CD4-positive, alpha-beta T cell treated with Interleukin-12 subunit alpha and Interleukin-12 subunit beta, for 1 hour (primary cell): Measurements from ENCODE around the gene TMEM18.
"Not testable (repeated sequence)": the region's sequence is repeated elsewhere in the genome, so short reads cannot be mapped to it uniquely, and the experiment has no call there.

Experiments used
- DNase-seq: peaks from one replicate; pipeline ENCODE4 v3.0.0-alpha.2; 2020

The TMEM18 gene

DNA sequence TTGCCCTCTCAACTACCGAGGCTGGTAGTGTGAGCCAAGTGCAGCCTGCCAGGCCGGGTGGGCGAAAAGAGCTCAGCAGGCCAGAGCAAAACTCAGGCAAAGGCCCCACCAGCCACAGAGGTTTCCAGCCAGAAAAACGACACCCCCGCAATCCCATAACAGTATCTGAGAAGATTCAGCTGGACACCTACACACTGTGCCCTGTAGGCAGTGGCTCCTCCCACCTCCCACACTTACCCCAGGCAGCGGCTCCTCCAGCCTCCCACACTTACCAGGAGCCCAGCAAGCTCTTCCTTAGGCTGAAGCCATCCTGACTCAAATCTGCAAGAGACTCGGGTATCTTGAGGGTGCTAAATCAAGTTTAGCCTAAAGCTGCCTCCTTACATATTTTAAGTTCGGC lies 15.6 kb upstream of the TMEM18 start:
- DNase-seq: no peak

DNA sequence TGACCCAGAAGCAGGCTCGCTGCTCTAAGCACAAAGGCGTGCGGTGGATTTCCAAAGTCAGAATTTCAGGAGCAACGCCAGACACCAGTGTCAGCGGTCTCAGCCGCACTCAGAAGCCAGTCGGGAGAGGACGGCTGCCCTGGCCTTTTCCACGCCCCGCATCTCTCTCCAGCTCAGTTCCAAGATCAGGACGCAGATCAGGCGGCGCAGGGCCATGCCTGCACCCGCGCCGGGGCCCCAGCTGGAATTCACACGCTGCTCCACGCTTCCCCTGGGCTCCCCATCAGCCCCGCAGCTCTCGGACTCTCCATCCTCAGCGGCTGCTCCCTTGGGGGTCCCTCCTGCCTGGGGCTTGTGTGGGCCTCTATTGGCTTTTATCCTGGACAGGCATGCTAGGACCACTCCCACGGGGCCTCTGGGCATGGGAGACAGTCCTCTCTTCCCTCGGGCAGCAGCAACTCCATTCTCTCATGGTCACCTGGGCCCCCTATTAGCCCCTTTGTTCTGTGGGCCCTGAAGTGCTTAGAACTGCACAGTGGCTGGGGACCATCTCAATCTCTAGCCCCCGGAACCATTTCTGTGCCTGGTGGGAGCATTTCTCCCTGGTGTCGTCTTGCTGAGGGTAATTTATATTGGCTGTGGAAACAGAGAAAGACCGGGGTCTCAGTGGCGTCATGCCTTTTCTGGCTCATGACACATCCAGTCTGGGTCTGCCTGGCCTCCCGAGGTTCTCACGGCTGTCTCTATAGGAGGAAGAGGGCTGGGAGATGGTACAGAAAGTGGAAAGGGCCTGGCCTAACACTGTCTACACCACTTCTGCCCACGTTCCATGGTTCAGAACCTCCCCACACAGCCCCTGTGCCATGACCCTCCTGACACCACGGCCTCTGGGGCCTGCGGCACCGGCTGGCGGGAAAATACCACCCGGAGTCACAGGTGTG lies 14.9 kb upstream of the TMEM18 start:
- DNase-seq: no peak

DNA sequence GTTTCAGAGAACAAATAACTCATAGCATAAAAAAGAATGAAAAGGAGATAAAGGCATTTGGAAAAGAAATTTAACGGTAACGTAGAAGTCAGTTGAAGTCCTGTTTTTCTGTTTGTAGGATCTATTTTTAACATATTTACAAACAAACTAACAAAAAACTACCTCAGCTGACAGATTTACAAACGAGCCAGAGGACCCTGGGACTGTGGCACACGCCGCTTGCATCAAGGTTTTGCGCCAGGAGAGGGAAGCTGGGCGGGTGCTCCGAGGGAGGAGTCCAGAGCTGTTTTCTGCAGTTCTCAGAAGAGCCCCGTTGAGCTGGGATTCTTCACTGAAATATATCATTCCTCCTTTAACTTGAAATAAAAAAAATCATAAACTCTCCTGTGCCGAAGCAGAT lies 13.6 kb upstream of the TMEM18 start:
- no peak for DNase-seq

DNA sequence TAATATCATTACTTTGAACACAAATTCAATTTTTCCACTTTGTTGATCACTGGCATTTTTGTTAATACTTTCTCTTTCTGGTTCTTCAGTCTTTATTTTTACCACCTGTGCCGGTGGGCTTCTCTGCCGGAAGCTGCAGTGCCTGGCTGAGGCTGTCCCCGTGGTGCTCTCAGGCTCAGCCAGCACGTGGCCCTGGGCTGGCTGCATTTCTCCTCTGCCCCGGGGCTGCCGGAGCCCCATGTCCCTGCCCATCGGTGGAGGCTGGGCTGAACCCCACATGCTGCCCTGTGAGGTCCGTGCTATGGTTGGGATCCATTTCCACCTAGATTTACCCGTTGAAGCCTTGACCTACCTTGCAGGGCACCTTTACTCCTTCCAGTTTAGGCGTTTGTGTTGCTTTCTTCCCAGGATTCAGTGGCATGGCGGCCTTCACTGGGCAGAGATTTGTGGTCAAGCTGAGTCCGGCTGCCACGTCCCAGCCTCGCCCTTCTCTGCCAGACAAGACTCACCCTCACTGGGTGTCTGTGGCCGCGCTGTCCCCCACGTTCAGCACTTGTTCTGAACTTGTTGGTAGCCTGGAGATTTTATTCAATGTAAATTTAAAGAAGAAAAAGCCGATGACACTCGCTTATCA lies 12.8 kb upstream of the TMEM18 start:
- no peak for DNase-seq

DNA sequence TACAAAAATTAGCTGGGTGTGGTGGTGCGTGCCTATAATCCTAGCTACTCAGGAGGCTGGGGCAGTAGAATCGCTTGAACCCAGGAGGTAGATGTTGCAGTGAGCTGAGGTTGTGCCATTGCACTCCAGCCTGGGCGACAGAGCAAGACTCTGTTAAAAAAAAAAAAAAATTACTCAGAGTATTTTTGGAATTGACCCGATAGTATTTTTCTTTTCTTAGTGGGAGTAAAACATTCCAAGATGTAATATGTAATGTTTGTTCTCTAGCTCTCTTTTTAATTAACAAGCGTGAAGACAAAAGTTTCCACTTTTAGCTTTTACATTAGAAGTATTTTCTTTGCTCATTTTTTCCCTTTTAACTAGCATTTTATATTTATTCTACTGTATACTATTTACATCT lies 12.0 kb upstream of the TMEM18 start:
- no peak for DNase-seq

DNA sequence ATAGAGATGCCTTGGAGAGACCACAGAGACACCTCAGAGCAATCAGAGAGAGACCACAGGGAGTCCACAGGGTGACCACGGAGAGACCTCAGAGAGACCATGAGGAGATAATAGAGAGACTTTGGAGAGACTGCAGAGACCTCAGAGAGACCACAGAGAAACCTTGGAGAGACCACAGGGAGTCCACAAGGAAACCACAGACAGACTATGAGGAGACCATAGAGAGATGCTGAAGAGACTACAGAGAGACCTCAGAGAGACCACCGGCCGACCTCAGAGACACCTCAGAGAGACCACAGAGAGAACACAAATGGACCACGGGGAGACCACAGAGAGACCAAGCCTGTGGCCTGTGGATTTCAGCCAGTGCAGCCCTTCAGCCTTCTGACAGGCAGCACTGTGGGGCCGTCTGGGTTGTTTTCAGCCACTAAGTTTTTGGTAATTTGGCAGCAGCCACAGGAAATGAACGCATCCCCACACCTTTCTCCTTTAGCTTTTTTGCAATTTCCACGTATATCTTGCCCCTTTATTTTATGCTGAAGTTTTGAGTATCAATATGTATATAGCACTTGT lies 11.4 kb upstream of the TMEM18 start:
- no peak for DNase-seq

DNA sequence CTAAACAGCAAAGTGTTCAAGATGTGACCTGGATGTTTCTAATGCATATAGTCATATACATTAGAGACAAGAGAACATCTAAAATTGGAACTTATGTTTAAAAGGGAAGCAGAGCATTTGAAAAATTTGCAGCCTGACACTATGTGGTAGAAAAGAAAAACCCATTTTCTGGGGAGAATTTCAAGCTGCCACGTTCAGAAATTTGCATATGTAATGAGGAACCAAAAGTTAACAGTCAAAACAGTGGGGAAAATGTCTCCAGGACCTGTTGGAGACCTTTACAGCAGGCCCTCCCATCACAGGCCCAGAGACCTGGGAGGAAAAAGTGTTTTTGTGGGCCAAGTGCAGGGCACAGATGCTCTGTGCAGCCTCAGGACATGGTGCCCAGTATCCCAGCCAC lies 8.2 kb upstream of the TMEM18 start:
- DNase-seq: no peak

DNA sequence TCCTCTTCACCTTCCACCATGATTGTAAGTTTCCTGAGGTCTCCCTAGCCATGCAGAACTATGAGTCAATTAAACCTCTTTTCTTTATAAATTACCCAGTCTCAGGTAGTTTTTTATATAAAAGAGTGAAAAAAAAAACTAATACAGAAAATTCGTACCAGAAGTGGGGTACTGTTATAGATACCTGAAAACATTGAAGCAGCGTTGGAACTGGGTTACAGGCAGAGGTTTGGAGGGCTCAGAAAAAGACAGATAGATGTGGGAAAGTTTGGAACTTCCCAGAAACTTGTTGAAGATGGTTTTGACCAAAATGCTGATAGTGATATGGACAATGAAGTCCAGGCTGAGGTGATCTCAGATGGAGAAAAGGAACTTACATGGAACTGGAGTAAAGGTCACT lies 7.7 kb upstream of the TMEM18 start:
- DNase-seq: not testable (repeated sequence)

DNA sequence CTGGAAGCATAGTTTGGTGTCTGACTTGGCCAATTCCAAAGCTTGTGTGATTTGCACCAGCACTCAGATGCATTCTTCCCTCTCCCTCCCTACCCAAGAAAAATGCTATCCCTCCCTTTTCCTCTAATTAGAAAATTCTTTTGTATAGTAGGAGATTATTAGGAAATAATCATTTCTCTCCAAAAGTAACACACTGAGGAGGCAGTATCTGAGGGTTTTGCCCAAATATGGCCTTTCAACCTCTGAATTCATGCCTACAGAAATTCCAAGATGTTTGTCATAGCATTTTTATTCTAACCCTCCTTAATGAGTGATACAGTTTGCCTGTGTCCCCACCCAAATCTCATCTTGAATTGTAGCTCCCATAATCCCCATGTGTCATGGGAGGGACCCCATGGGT lies 5.0 kb upstream of the TMEM18 start:
- no peak for DNase-seq

DNA sequence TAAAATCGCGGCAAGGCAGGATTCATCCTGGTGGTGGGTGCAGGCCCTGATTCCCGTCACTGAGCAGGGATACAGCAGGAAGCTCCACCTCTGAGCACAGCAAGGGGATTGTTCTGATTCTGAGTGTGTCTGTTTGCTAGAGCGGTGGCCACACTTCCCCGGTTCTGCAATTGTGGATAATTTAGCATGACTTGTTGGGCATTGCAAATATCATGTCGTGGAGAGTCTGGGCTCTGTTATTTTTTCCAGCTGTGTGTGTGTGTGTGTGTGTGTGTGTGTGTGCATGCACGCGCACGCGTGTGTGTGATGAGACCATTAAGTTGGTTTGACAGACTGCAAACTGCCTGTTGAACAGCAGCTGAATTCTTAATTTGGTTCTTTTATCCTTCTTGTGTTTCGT lies 4.1 kb upstream of the TMEM18 start:
- DNase-seq: no peak

DNA sequence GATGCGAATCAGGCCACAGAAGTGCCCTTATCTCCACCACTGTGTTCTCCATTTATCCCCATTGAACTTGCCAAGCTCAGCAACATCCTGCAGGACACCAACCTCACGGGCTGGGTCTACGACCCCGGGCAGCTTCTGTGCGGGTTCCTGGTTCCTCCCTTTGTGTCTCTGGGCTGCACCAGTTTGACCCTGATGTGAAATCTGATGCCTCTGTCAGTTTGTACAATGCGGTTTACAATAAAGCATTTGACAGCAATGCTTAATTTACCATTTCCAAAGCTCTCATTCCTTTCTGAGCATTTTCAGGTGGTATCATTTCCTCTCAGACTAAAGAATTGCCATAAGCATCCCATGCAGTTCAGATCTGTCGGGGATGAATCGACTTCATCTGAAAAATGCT lies 3.3 kb upstream of the TMEM18 start:
- no peak for DNase-seq

DNA sequence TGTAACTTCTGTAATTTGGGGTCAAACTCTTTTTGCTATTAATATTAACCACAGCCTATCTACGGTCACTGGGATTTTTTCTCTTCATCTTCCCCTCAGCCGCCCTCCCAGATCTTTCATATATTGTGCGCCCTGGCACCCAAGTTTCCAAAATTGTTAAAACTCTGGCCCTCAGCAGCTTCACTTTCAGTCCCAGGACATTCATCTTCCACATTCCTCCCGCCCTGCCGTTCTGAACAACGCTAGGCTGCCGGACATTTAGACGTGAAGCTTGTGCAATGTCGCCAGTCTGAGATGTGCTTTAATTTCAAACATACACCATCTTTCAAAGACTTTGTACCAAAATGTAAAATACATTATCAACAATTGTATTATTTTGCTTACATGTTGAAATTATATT lies 1.8 kb upstream of the TMEM18 start:
- no peak for DNase-seq

DNA sequence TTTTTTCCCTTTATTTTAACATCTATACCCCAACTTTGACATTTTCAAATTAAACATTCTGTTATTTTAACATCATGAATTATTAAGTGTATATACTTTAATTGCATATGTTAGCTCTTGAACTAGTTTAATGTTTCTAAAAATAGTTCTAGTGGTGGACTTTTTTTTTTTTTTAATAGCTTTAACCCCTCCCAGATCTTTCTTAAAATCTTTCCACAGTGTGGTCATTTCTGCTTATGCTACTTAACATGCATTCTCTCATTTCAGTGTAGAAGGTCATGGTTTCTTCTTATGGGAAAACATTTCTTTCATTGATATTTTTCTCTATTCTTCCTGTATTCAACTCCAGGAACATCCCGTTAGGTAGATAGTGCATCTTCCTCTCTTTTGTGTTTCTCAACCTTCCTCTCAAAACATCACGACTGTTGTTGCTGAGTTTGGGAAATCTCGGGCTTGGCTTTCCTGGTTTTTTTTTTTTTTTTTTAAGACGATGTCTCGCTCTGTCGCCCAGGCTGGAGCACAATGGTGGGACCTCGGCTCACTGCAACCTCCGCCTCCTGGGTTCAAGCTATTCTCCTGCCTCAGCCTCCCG lies 849 bp upstream of the TMEM18 start:
- DNase-seq: no peak

DNA sequence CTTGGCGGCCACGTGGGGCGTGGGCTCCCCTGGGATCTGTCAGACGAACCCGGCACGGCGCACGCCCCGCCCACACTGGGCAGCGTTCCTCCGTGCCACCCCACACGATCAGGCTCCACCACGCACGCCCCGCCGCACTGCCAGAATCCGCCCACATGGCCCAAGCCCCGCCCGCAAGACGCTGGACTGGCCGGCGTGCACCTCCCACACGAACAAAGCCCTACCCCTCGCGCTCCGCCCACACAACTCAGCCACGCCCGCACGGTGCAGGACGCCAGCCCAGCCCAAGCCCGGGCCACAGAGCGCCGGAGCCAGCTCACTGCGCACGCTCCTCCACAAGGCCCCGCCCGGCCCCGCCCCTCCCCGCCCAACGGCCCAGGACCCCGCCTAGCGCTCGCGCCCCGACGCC lies 555 bp downstream of the TMEM18 start:
- peak; percentile 98 for DNase-seq

DNA sequence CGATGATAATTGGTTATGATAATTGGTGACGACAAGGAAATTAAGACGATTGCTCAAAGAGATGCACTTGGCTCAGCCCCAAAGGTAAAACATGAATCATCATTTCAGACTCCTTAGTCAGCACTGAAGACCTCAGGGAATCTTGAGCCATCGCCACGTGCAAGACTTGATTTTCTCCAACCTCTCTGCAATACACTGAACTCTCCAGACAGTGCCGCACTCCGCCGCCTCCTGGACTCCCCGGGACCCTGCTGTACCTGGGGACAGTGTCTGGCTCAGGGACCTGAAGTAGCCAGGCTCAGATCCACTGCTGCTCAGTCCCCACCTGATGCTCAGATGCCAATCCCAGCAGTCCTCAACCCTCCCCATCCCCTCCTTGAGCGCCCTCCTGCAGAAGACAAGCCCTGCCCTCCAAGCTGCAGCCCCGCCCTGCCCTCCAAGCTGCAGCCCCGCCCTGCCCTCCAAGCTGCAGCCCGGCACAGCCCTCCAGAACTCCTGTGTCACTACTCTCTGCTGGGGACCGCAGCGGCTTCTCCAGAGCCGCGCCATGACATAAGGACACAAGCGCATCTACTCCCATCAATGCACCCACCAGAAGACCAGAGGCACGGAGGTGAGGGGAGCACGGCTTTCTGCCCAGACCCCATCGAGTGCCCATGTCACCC lies 1.1 kb downstream of the TMEM18 start:
- peak; percentile 31 for DNase-seq

DNA sequence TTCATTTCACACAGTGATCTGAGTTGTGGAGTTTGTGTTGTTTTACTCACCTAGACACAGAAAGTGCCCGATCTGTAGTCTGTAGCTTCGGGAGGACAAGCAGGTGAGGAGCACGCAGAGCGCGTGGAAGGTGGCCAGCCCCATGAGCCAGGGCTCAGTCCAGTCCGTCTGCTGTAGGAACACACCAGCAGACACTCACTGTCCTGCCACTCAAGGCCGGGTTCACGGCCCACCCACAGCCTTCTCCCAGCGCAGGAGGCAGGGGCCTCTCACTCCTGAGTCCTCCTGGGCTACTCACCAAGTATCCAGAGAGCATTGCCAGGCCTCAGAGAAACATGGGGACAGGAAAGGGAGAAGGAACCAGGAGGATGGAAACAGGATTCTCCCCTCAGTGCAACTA lies 1.7 kb downstream of the TMEM18 start:
- DNase-seq: no peak

DNA sequence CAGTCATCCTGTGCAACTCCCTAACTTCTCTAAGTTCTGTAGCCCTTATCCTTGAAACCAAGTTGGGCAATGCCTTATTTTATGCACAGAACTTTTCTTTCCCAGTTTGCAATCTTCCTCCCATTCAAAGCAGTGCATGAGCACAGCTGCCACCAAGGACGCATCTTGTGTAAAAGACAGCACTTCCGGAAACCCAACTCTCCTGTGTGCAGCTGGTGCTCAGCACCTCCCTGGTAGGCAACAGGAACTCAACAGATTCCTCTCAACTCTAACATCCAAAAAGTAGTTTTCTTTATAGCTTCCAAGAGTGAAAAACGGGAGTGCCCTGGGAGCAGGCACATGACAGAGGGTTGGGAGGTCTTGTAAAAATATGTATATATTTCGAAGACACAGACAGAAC lies 2.2 kb downstream of the TMEM18 start:
- no peak for DNase-seq

DNA sequence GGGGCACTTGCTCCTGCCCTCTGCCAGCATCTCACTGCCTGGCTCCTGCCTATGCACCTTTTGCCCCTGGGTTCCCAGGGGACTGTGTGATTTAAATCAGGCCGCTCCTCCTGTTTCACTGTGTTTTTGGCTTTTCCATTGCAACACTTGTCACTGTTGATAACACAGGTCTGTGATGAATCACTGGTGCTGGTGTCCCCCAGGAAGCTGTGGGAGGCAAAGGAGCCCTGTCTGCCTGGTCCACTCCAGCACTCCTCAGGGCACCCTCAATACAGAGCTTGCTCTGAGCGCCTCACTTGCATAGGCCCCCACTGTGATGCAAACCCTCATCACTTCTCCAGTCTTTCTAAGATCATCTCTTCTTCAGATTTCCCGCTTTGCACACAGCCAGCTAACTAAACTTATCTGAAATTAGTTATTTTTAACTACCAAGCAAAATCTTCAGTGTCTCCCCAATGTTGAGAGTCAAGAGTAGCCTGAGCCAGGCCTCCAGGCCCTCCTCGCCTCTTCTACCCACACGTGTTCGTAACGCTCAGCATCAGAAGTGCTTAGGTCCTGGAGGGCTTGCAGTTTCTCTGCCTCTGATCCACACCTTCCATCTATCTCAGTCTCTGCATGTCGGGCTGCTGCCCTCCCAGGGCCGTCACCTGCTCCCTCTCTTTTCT lies 2.8 kb downstream of the TMEM18 start:
- no peak for DNase-seq

DNA sequence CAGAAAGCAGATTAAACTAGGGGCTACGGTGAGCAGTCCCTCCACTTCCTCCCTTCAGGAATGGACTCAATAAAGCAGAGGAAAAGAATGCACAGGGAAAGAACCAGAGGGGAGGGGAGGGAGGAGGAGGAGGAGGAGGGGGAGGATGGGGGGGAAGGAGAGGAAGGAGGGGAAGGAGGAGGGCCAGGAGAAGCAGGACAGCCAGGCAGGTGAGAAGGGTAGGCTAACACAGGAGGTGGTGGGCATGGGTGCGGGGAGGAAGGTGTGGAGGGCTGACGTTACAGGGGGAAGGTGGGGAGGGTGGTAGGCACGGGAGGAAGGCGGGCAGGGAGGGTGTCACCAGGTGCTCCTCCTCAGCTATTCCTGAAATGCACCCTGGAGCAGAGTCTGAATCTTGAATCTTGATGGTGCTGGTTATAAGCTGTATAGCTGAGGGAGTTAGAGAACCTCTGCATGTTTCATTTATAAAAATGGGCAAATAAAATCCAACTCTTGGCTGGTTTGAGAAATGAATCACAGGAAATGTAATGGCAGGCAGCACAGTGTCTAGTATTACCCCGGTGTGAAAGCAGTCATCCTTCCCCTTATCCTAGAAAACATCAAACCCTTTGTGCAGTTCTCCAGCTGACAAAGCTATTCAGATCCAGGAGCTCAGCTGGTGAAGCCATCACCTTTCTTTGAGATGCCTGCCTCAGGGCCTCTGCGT lies 3.4 kb downstream of the TMEM18 start:
- no peak for DNase-seq

DNA sequence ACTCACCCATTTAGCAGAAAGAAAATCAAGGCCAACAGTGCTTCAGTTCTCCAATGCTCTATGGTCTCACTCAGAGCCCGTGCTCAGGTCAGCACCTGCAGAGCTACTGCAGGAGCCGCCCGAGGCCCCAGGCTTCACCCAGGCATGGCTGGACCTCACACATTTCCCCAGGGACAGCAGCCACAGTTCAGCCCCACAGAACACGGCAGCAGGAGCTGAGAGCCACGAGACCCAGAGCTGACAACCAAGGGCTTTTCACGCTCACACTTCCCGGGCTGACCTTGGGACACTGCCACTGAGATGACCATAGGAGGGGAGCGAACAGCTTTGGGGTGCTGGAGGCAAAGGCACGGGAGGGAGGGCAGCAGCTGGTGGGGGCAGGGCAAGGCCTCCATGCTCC lies 4.2 kb downstream of the TMEM18 start:
- no peak for DNase-seq

DNA sequence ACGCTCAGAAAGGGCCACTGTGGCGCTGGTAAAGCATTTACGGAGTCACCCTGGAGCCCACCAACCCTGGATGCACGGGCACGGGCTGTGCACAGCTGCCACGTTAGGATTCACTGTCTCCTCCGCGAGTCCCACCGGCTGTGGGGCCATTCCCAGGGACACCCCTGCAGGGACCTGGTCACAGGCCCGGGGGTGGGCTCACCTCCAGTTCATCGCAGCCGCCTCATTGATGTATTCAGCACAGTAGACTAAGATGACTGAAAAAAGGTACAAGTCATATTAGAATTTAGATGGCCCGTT lies 4.7 kb downstream of the TMEM18 start:
- DNase-seq: no peak
